Measurements from ENCODE around the gene P2RY13.

GRCh38 chr3:151300539-151300938 is 28.8 kb downstream of the P2RY13 start:
- TF ChIP-seq CTCF (IDR thresholded peaks at IDR 0.05; ENCODE audit: poor library complexity, severe bottlenecking) (no peak), EZH2 (IDR thresholded peaks at IDR 0.05; ENCODE audit: borderline replicate concordance, insufficient read depth, low read length, poor library complexity, severe bottlenecking) (no peak)
